K562 (cell line): ENCODE data around the gene GEMIN7. TPM values are rescaled to one million over a fixed set of nuclear protein-coding genes. Genes with fewer than 3 reads are reported as not detected.

ENCODE experiments used
- ATAC-seq: fragments of 200-7000 bp; cut with Tn5 transposase; 3 replicates; pipeline ENCODE4 v1.9.1; 2020; ENCODE audit warnings: moderate library complexity
- BruUV-seq: library from RNA; stranded (reverse); fragments of 400-500 nt; replicated peaks from 2 replicates; lab custom pipeline; 2021; lab: Mats Ljungman, UMichigan
- CTCF ChIA-PET: fragments of 300-600 bp; formaldehyde crosslinking; extraction: SDS; loops from one replicate; lab custom pipeline; 2021; ENCODE audit warnings: low intra/inter-chr PET ratio; lab: Yijun Ruan, JAX
- POLR2A ChIA-PET: fragments of 300-600, 350-650 bp; sonication (Branson Sonifier 250); formaldehyde crosslinking; extraction: SDS; loops from one replicate; lab custom pipeline; 2021; ENCODE audit warnings: antibody characterized with exemption, inconsistent platforms; lab: Yijun Ruan, JAX
- DNase-seq, 4 experiments: peaks; one replicate each; pipeline versions ENCODE4 v3.0.0 to v3.0.0-alpha.2; 2011 to 2018; ENCODE audit warnings: low spot score in 3 of 4, mixed read lengths in 3 of 4; ENCODE audit errors: extremely low read depth in 1 of 4
- FAIRE-seq: peaks from 2 replicates; lab custom pipeline; 2011; peaks lifted over from hg19 to GRCh38; lab: Jason Lieb, UNC
- H2AFZ ChIP-seq: 2 replicates; pipeline ENCODE4 v1.6.0; 2011; ENCODE audit warnings: low read depth, low read length, control low read depth, inconsistent platforms
- H3K27ac ChIP-seq: fragments of 200-600 bp; 3 replicates; pipeline ENCODE4 v1.8.0; 2011; ENCODE audit warnings: low read depth, mild to moderate bottlenecking, control low read depth, inconsistent platforms, low read length, moderate library complexity, mixed read lengths; ENCODE audit errors: extremely low read depth
- H3K27me3 ChIP-seq, 2 experiments: fragments of 300-600 bp in 1 of 2; 2 replicates in 1 of 2; 3 replicates in 1 of 2; pipeline versions ENCODE4 v1.6.0 to v1.8.0; 2011; ENCODE audit warnings: inconsistent platforms in 2 of 2, low read length in 2 of 2, mild to moderate bottlenecking in 1 of 2, mixed read lengths in 1 of 2, moderate library complexity in 1 of 2; ENCODE audit not compliant: control insufficient read depth in 2 of 2, insufficient read depth in 2 of 2
- H3K36me3 ChIP-seq: fragments of 300-600 bp; 3 replicates; pipeline ENCODE4 v1.8.0; 2011; ENCODE audit warnings: mild to moderate bottlenecking, low read length, inconsistent platforms; ENCODE audit not compliant: control insufficient read depth, insufficient read depth
- H3K4me1 ChIP-seq, 2 experiments: fragments of 200-600 bp in 1 of 2; replicated peaks in 1 of 2; 2 replicates in 1 of 2; 3 replicates in 1 of 2; pipeline versions ENCODE4 v1.5.1 to v1.8.0; 2011; ENCODE audit warnings: inconsistent platforms in 2 of 2, low read length in 2 of 2, mild to moderate bottlenecking in 1 of 2, mixed read lengths in 1 of 2, moderate library complexity in 1 of 2; ENCODE audit not compliant: control insufficient read depth in 2 of 2, insufficient read depth in 2 of 2
- H3K4me2 ChIP-seq: 2 replicates; pipeline ENCODE4 v1.6.1; 2011; ENCODE audit warnings: low read length, control low read depth, inconsistent platforms, mixed read lengths; ENCODE audit not compliant: insufficient read depth
- H3K4me3 ChIP-seq: fragments of 200-600 bp; sonication (generic), shearing (Covaris generic); 2 replicates; pipeline ENCODE4 v1.5.1; 2016; ENCODE audit warnings: control low read depth, inconsistent platforms
- H3K79me2 ChIP-seq: fragments of 200-600 bp; 3 replicates; pipeline ENCODE4 v1.8.0; 2011; ENCODE audit warnings: low read length, inconsistent platforms; ENCODE audit not compliant: control insufficient read depth, insufficient read depth
- H3K9ac ChIP-seq, 2 experiments: 2 replicates each; pipeline versions ENCODE4 v1.6.0 to v1.6.1; 2011; ENCODE audit warnings: low read depth in 2 of 2, low read length in 2 of 2, control low read depth in 1 of 2, inconsistent platforms in 1 of 2, mild to moderate bottlenecking in 1 of 2, mixed read lengths in 1 of 2; ENCODE audit not compliant: insufficient read depth in 1 of 2
- H3K9me1 ChIP-seq: one replicate; pipeline ENCODE4 v1.6.0; 2011; ENCODE audit warnings: inconsistent platforms, mild to moderate bottlenecking, low read length, moderate library complexity; ENCODE audit not compliant: control insufficient read depth, insufficient read depth
- H3K9me3 ChIP-seq: replicated peaks from 2 replicates; pipeline ENCODE4 v1.5.1; 2011; ENCODE audit warnings: low read depth, low read length, inconsistent platforms; ENCODE audit not compliant: control insufficient read depth, insufficient read depth
- H4K20me1 ChIP-seq: replicated peaks from 2 replicates; pipeline ENCODE4 v1.6.1; 2011; ENCODE audit warnings: low read length, inconsistent platforms, mixed read lengths; ENCODE audit not compliant: control insufficient read depth, insufficient read depth
- C11orf30 ChIP-seq: fragments of 450-650 bp; IDR thresholded peaks from 2 replicates; pipeline ENCODE4 v1.6.1; 2016; ENCODE audit warnings: low read depth, mild to moderate bottlenecking
- CEBPB ChIP-seq: fragments of 450-650 bp; IDR thresholded peaks from 2 replicates; pipeline ENCODE4 v1.6.1; 2016; ENCODE audit warnings: missing genetic modification characterization, missing compliant biosample characterization
- KDM4B ChIP-seq, 2 experiments: fragments of 450-650 bp in 1 of 2; sonication (generic) in 1 of 2; IDR thresholded peaks; 2 replicates each; pipeline ENCODE4 v1.6.1; 2016 to 2017; ENCODE audit warnings: borderline replicate concordance in 2 of 2, antibody characterized with exemption in 1 of 2, low read depth in 1 of 2, mild to moderate bottlenecking in 1 of 2
- KDM5B ChIP-seq: fragments of 200-600 bp; sonication (generic); IDR thresholded peaks from 2 replicates; pipeline ENCODE4 v1.6.1; 2012; ENCODE audit warnings: low read depth, mild to moderate bottlenecking, moderate library complexity, low read length, control low read depth, inconsistent platforms; ENCODE audit not compliant: insufficient replicate concordance
- MAFG ChIP-seq: fragments of 450-650 bp; conservative IDR thresholded peaks from 2 replicates; pipeline ENCODE4 v1.6.1; 2016; ENCODE audit warnings: missing genetic modification characterization, missing compliant biosample characterization
- MAFK ChIP-seq: IDR thresholded peaks from 2 replicates; pipeline ENCODE4 v1.6.1; 2011; ENCODE audit warnings: low read length, improper control_type of control experiment
- MTA1 ChIP-seq: fragments of 450-650 bp; IDR thresholded peaks from 2 replicates; pipeline ENCODE4 v1.6.1; 2017; ENCODE audit warnings: borderline replicate concordance
- NFE2 ChIP-seq: IDR thresholded peaks from 2 replicates; pipeline ENCODE4 v1.6.1; 2014; ENCODE audit warnings: antibody characterized with exemption, low read depth
- PRPF4 ChIP-seq: fragments of 200-400 bp; formaldehyde crosslinking; IDR thresholded peaks from one replicate; pipeline ENCODE4 v1.6.1; 2017; ENCODE audit warnings: low read length, low read depth, mild to moderate bottlenecking; ENCODE audit not compliant: insufficient read depth, poor library complexity, severe bottlenecking
- ZNF174 ChIP-seq: fragments of 250-450 bp; sonication (Bioruptor Pico); IDR thresholded peaks from 2 replicates; pipeline ENCODE4 v1.4.0; 2020; ENCODE audit warnings: mild to moderate bottlenecking
- ZNF316 ChIP-seq: fragments of 450-650 bp; IDR thresholded peaks from 2 replicates; pipeline ENCODE4 v1.6.1; 2016
- WGBS: fragments of 100-300 bp; shearing (Covaris generic); methylation state at CpG from one replicate; pipeline ENCODE4 v1.1.6; 2016; ENCODE audit warnings: low coverage, mixed read lengths; ENCODE audit not compliant: insufficient coverage; ENCODE audit errors: missing lambda C conversion rate; 5-methylcytosine and 5-hydroxymethylcytosine counted together
- in situ Hi-C: fragments of 300-500 bp; cut with MboI; formaldehyde crosslinking; loops from 4 replicates; pipeline ENCODE4 v1.15.0; 2018; ENCODE audit warnings: inconsistent platforms, mixed read lengths
- intact Hi-C: fragments of 100-400 bp; cut with micrococcal nuclease; formaldehyde crosslinking; loops from 2 replicates; pipeline ENCODE4 v1.14.2; 2022
- polyA plus RNA-seq, 8 experiments: library from polyadenylated mRNA; depleted of rRNA in 4 of 8; stranded (reverse) in 5 of 8; unstranded in 3 of 8; fragments of >200 nt; fragmentation: Nextera tagmentation in 2 of 8; fragmentation: Illumina TruSeq in 1 of 8; extraction: Ambion mirVana in 2 of 8; extraction: Trizol in 1 of 8; gene quantifications; 2 replicates each; pipeline versions ENCODE4 v1.2.1 to v1.2.3, GENCODE V29; 2011 to 2014; ENCODE audit warnings: inconsistent platforms in 1 of 8, missing spikeins in 1 of 8
- total RNA-seq, 7 experiments: library from RNA; depleted of rRNA in 6 of 7; stranded (reverse); fragments of >200 nt in 6 of 7; fragmentation: Illumina TruSeq in 2 of 7; extraction: Trizol in 2 of 7; gene quantifications; 2 replicates each; pipeline versions ENCODE4 v1.2.1 to v1.2.3, GENCODE V29; 2011 to 2021; ENCODE audit warnings: low replicate concordance in 1 of 7

GEMIN7 gene
- total and polyA plus RNA-seq, 9 of the 15 experiments (the other 6 are each of a cell fraction or from before 2014, with no cell fraction given) = 23.1 to 124 (median 54.9) TPM

GRCh38 chr19:45110851-45111266 lies 31.8 kb downstream of the GEMIN7 start:
- Histone ChIP-seq H4K20me1 (peaks cover 11% of the 10 kb centered on the region), H3K27me3 (no peaks in the 10 kb centered on the region), H3K4me3 (no peak overlapping the region), H3K36me3 (peaks cover 23% of the 10 kb centered on the region; the same call in 2 of the 3 replicates), H3K27ac (no peak overlapping the region), H3K79me2 (peaks cover 74% of the 10 kb centered on the region), H3K4me2 (no peak overlapping the region), H3K4me1 (peaks cover 4 to 12% of the 10 kb centered on the region in 2 experiments; a peak in 4 of 5 replicates), H3K9ac (peak overlapping the region in 1 of 2 experiments; percentile 85; a peak in 1 of 4 replicates), H3K9me3 (no peaks in the 10 kb centered on the region), H2AFZ (no peak overlapping the region), H3K9me1 (no peaks in the 10 kb centered on the region)
- BruUV-seq = no TSS peak
- TF ChIP-seq ZNF316 = 0 out of 2 replicates have a peak, but pooled peaks have one; percentile 30
- no peak for TF ChIP-seq MTA1
- TF ChIP-seq MAFK = peak; percentile 18; the same call in 1 of the 2 replicates
- no peak for TF ChIP-seq PRPF4
- TF ChIP-seq KDM5B = no peak
- TF ChIP-seq NFE2 = peak; percentile 70
- TF ChIP-seq ZNF174 (CRISPR knock-in tag) = no peak
- no peak for TF ChIP-seq KDM4B (IDR thresholded peaks at IDR 0.05; ENCODE audit: borderline replicate concordance in 2 of 2, low read depth in 1 of 2)
- TF ChIP-seq C11orf30 = peak; percentile 52
- TF ChIP-seq MAFG (tag) = 0 out of 2 replicates have a peak, but pooled peaks have one; percentile 27
- no peak for TF ChIP-seq CEBPB (tag)
- WGBS = 48% methylated on average over 5 of the region's 5 CpGs
- peak; percentile 50 for ATAC-seq
- ChIA-PET CTCF (no interaction called here), POLR2A (interaction anchor here (1.1 to 1.3 kb wide), 2 partner anchors 12 to 18 kb away, joined by 3 read pairs; no protein-coding TSS in a partner anchor)
- in situ Hi-C loops (no loop called here), intact Hi-C loops (no loop called here)
- FAIRE-seq = peak; percentile 32
- peak in 1 of 4 experiments; percentile 29 for DNase-seq
